HepG2 (cell line): ENCODE measurements around the gene CLASRP. TPM values are rescaled to one million over a fixed set of nuclear protein-coding genes. Genes with fewer than 3 reads are reported as not detected.
"Not testable (repeated sequence)": the region's sequence is repeated elsewhere in the genome, so short reads cannot be mapped to it uniquely, and the experiment has no call there.

Experiments used
- ATAC-seq: fragments of 200-7000 bp; cut with Tn5 transposase; 3 replicates; pipeline ENCODE4 v1.9.1; 2020; ENCODE audit warnings: mild to moderate bottlenecking, moderate library complexity
- BruUV-seq: library from RNA; stranded (reverse); fragments of 400-500 nt; replicated peaks from 2 replicates; lab custom pipeline; 2021; lab: Mats Ljungman, UMichigan
- CTCF ChIA-PET: fragments of 300-600 bp; formaldehyde crosslinking; extraction: SDS; loops from one replicate; lab custom pipeline; 2021; ENCODE audit warnings: low total read pairs, inconsistent platforms, low intra/inter-chr PET ratio; lab: Yijun Ruan, JAX
- POLR2A ChIA-PET: fragments of 350-600 bp; sonication (Branson Sonifier 250); formaldehyde crosslinking; loops from one replicate; lab custom pipeline; 2020; ENCODE audit warnings: antibody characterized with exemption, inconsistent platforms; lab: Yijun Ruan, JAX
- DNase-seq: peaks from one replicate; pipeline ENCODE4 v3.0.0-alpha.2; 2015; ENCODE audit warnings: low spot score
- FAIRE-seq: peaks from 3 replicates; lab custom pipeline; 2011; peaks lifted over from hg19 to GRCh38; lab: Jason Lieb, UNC
- H2AFZ ChIP-seq: one replicate; pipeline ENCODE4 v1.6.1; 2011; ENCODE audit warnings: low read length, inconsistent platforms
- H3K27ac ChIP-seq: fragments of 300-600 bp; 3 replicates; pipeline ENCODE4 v1.8.0; 2011; ENCODE audit warnings: mixed run types, mild to moderate bottlenecking, mixed read lengths, low read length, inconsistent platforms; ENCODE audit not compliant: insufficient read depth; ENCODE audit errors: extremely low read length
- H3K27me3 ChIP-seq, 2 experiments: fragments of 200-600 bp in 1 of 2; 2 replicates in 1 of 2; 3 replicates in 1 of 2; pipeline versions ENCODE4 v1.6.0 to v1.8.0; 2011; ENCODE audit warnings: low read length in 2 of 2, mild to moderate bottlenecking in 2 of 2, moderate library complexity in 2 of 2, inconsistent platforms in 1 of 2; ENCODE audit not compliant: insufficient read depth in 2 of 2, control insufficient read depth in 1 of 2
- H3K36me3 ChIP-seq, 2 experiments: fragments of 200-600 bp in 1 of 2; replicated peaks in 1 of 2; 2 replicates in 1 of 2; 3 replicates in 1 of 2; pipeline versions ENCODE4 v1.5.1 to v1.8.0; 2011; ENCODE audit warnings: low read length in 2 of 2, inconsistent platforms in 1 of 2; ENCODE audit not compliant: insufficient read depth in 2 of 2, control insufficient read depth in 1 of 2
- H3K4me1 ChIP-seq: 2 replicates; pipeline ENCODE4 v1.5.1; 2012; ENCODE audit warnings: low read length, inconsistent platforms; ENCODE audit not compliant: insufficient read depth
- H3K4me2 ChIP-seq: 2 replicates; pipeline ENCODE4 v1.6.0; 2011; ENCODE audit warnings: low read depth, low read length, inconsistent platforms
- H3K4me3 ChIP-seq, 3 experiments: fragments of 200-600 bp in 1 of 3; sonication (generic), shearing (Covaris generic) in 1 of 3; replicated peaks in 1 of 3; 2 replicates each; pipeline ENCODE4 v1.5.1; 2011 to 2016; ENCODE audit warnings: low read length in 3 of 3, inconsistent platforms in 2 of 3, low read depth in 2 of 3, mild to moderate bottlenecking in 2 of 3, control low read depth in 1 of 3, mixed read lengths in 1 of 3; ENCODE audit not compliant: insufficient read depth in 1 of 3
- H3K79me2 ChIP-seq: one replicate; pipeline ENCODE4 v1.6.1; 2011; ENCODE audit warnings: low read length, inconsistent platforms; ENCODE audit not compliant: insufficient read depth
- H3K9ac ChIP-seq: 2 replicates; pipeline ENCODE4 v1.6.0; 2011; ENCODE audit warnings: mild to moderate bottlenecking, low read depth, low read length, inconsistent platforms; ENCODE audit not compliant: insufficient read depth
- H3K9me3 ChIP-seq: 2 replicates; pipeline ENCODE4 v1.5.1; 2012; ENCODE audit warnings: mild to moderate bottlenecking, low read length
- H4K20me1 ChIP-seq: 2 replicates; pipeline ENCODE4 v1.6.0; 2011; ENCODE audit warnings: inconsistent platforms, mild to moderate bottlenecking, low read length, moderate library complexity; ENCODE audit not compliant: insufficient read depth
- GABPA ChIP-seq, 2 experiments: IDR thresholded peaks; 2 replicates each; pipeline ENCODE4 v1.6.1; 2011 to 2016; ENCODE audit warnings: low read depth in 2 of 2, low read length in 1 of 2, missing biosample characterization in 1 of 2, missing genetic modification characterization in 1 of 2
- ISL2 ChIP-seq: sonication (generic); formaldehyde crosslinking; IDR thresholded peaks from 2 replicates; pipeline ENCODE4 v1.5.0; 2020; ENCODE audit warnings: missing genetic modification reagents
- RBM22 ChIP-seq: fragments of 200-400 bp; formaldehyde crosslinking; optimal IDR thresholded peaks from 2 replicates; pipeline ENCODE3; 2017; ENCODE audit warnings: mild to moderate bottlenecking, low read length, moderate library complexity
- TCF7L2 ChIP-seq: IDR thresholded peaks from 2 replicates; pipeline ENCODE4 v1.6.1; 2011; ENCODE audit warnings: mild to moderate bottlenecking, low read depth, low read length, moderate library complexity
- THYN1 ChIP-seq: sonication (generic); formaldehyde crosslinking; IDR thresholded peaks from 2 replicates; pipeline ENCODE4 v1.8.1; 2023; ENCODE audit warnings: low read depth, mild to moderate bottlenecking, moderate library complexity, missing genetic modification reagents, borderline replicate concordance
- ZNF512 ChIP-seq: sonication (generic); formaldehyde crosslinking; IDR thresholded peaks from 2 replicates; pipeline ENCODE4 v1.4.0; 2020; ENCODE audit warnings: mild to moderate bottlenecking, missing genetic modification reagents
- ZNF576 ChIP-seq: sonication (generic); formaldehyde crosslinking; IDR thresholded peaks from 2 replicates; pipeline ENCODE4 v1.4.0; 2020; ENCODE audit warnings: mild to moderate bottlenecking, missing genetic modification reagents
- ZNF770 ChIP-seq: sonication (generic); formaldehyde crosslinking; IDR thresholded peaks from 2 replicates; pipeline ENCODE4 v1.5.0; 2020; ENCODE audit warnings: mild to moderate bottlenecking, missing genetic modification reagents
- WGBS: methylation state at CpG from one replicate; pipeline ENCODE4 v1.1.6; 2017; ENCODE audit warnings: low lambda C conversion rate; 5-methylcytosine and 5-hydroxymethylcytosine counted together
- in situ Hi-C: cut with HindIII; loops from 2 replicates; pipeline ENCODE4 v1.10.0; 2017; ENCODE audit warnings: low pct_unique_long_range_greater_than_20kb; ENCODE audit not compliant: extremely low pct_ligation_motif_present
- intact Hi-C: fragments of 100-400 bp; cut with micrococcal nuclease; formaldehyde crosslinking; loops from one replicate; pipeline ENCODE4 v1.10.0; 2022; ENCODE audit not compliant: unreplicated experiment
- polyA plus RNA-seq, 8 experiments: library from polyadenylated mRNA; depleted of rRNA in 3 of 8; stranded (reverse) in 7 of 8; unstranded in 1 of 8; fragments of >200 nt; fragmentation: Illumina TruSeq in 4 of 8; extraction: Trizol in 4 of 8; gene quantifications; 2 replicates each; pipeline versions ENCODE4 v1.2.1 to v1.2.3, GENCODE V29; 2011 to 2016; ENCODE audit warnings: low read depth in 4 of 8, missing spikeins in 1 of 8, mixed read lengths in 1 of 8; ENCODE audit not compliant: insufficient read depth in 1 of 8
- total RNA-seq, 5 experiments: library from RNA; depleted of rRNA; stranded (reverse); fragments of >200 nt; fragmentation: Illumina TruSeq; extraction: Trizol; gene quantifications; 2 replicates each; pipeline ENCODE4 v1.2.3, GENCODE V29; 2016; ENCODE audit warnings: low read depth in 1 of 5
- TF ChIP-seq, protein P1 (sequence below): sonication (generic); formaldehyde crosslinking; IDR thresholded peaks from 2 replicates; pipeline ENCODE4 v1.4.0; 2020; ENCODE audit warnings: missing genetic modification reagents

Gene CLASRP
- total and polyA plus RNA-seq, 2 of the 13 experiments (the other 11 are each of a cell fraction or from before 2014, with no cell fraction given), result 32.0 to 51.4 TPM

DNA sequence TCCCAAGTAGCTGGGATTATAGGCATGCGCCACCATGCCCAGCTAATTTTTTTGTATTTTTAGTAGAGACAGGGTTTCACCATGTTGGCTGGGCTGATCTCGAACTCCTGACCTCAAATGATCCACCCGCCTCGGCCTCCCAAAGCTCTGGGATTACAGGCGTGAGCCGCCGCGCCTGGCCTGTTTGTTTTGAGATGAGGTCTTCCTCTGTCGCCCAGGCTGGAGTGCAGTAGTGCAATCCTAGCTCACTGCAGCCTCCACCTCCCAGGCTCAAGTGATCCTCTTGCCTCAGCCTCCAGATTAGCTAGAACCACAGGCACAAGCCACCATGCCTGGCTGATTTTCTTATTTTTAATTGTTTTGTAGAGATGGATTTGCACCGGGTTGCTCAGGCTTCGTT lies 67.5 kb downstream of the CLASRP start:
- H3K9me3 ChIP-seq, H2AFZ ChIP-seq, H3K4me3 ChIP-seq, BruUV-seq, H3K27me3 ChIP-seq, CTCF ChIA-PET, DNase-seq, ATAC-seq, POLR2A ChIA-PET, H3K9ac ChIP-seq, H3K27ac ChIP-seq, H3K4me2 ChIP-seq, in situ Hi-C loops, FAIRE-seq, intact Hi-C loops: not testable (repeated sequence)
- 91% methylated on average over 11 of the region's 11 CpGs for WGBS
- H3K36me3 ChIP-seq, result peaks cover 0 to 11% of the 10 kb centered on the region in 2 experiments; a peak in 2 of 5 replicates
- peaks cover 11% of the 10 kb centered on the region for H4K20me1 ChIP-seq
- TF ChIP-seq, protein P1, sequence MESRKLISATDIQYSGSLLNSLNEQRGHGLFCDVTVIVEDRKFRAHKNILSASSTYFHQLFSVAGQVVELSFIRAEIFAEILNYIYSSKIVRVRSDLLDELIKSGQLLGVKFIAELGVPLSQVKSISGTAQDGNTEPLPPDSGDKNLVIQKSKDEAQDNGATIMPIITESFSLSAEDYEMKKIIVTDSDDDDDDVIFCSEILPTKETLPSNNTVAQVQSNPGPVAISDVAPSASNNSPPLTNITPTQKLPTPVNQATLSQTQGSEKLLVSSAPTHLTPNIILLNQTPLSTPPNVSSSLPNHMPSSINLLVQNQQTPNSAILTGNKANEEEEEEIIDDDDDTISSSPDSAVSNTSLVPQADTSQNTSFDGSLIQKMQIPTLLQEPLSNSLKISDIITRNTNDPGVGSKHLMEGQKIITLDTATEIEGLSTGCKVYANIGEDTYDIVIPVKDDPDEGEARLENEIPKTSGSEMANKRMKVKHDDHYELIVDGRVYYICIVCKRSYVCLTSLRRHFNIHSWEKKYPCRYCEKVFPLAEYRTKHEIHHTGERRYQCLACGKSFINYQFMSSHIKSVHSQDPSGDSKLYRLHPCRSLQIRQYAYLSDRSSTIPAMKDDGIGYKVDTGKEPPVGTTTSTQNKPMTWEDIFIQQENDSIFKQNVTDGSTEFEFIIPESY (CRISPR knock-in tag), result peak; percentile 61
- peak; percentile 86 for TF ChIP-seq ZNF770 (CRISPR knock-in tag)
- H3K79me2 ChIP-seq, result peaks cover 91% of the 10 kb centered on the region
- peaks cover 45% of the 10 kb centered on the region for H3K4me1 ChIP-seq

DNA sequence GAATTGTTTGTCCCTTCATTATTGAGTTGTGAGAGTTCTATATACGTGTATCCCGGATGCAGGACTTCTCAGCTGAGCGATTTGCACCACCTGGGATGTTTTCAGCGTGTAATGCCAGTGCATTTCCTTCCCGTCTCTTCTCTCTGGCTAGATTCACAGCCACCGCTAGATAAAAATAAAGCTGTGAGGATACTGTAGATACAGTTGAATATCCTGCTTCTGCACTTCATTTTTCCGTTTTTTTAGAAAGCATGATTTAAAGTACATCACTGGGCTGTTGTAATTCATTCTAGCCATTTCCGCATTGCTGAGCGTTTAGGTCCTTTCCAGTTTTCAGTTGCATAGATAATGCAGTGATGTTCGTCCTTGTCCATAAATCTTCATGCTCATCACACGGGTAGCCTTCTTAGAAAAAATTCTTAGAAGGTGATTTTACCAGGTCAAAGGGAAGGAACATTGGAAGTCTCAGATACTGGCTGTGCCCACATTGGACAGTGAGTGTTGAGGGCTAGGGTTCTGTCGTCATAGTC lies 68.8 kb downstream of the CLASRP start:
- intact Hi-C loops (no loop called here), in situ Hi-C loops (no loop called here)
- Histone ChIP-seq H3K27ac (no peak overlapping the region), H3K4me1 (peaks cover 42% of the 10 kb centered on the region), H3K27me3 (no peaks in the 10 kb centered on the region), H4K20me1 (peaks cover 7% of the 10 kb centered on the region), H3K9ac (no peak overlapping the region), H3K4me3 (no peak overlapping the region), H3K36me3 (peaks cover 0 to 11% of the 10 kb centered on the region in 2 experiments; a peak in 2 of 5 replicates), H2AFZ (no peak overlapping the region), H3K4me2 (no peak overlapping the region), H3K9me3 (no peaks in the 10 kb centered on the region), H3K79me2 (peaks cover 90% of the 10 kb centered on the region)
- no TSS peak for BruUV-seq
- no peak for FAIRE-seq
- CTCF ChIA-PET, result no interaction called here
- ATAC-seq, result no peak
- WGBS, result 97% methylated on average over 12 of the region's 12 CpGs
- POLR2A ChIA-PET, result no interaction called here
- DNase-seq, result no peak
- TF ChIP-seq ZNF576 (CRISPR knock-in tag) (no peak), ZNF512 (CRISPR knock-in tag) (no peak), THYN1 (CRISPR knock-in tag) (no peak), ISL2 (CRISPR knock-in tag) (no peak), GABPA (IDR thresholded peaks at IDR 0.05; ENCODE audit: low read depth, low read length) (no peak), GABPA (CRISPR knock-in tag; IDR thresholded peaks at IDR 0.05; ENCODE audit: low read depth) (no peak), TCF7L2 (no peak), RBM22 (no peak)
